K562 (cell line): ENCODE results near the gene FLT1. TPM values are rescaled to one million over a fixed set of nuclear protein-coding genes. Genes with fewer than 3 reads are reported as not detected.

ENCODE experiments used
- ATAC-seq: fragments of 200-7000 bp; cut with Tn5 transposase; 3 replicates; pipeline ENCODE4 v1.9.1; 2020; ENCODE audit warnings: moderate library complexity
- BruUV-seq: library from RNA; stranded (reverse); fragments of 400-500 nt; replicated peaks from 2 replicates; lab custom pipeline; 2021; lab: Mats Ljungman, UMichigan
- CTCF ChIA-PET: fragments of 300-600 bp; formaldehyde crosslinking; extraction: SDS; loops from one replicate; lab custom pipeline; 2021; ENCODE audit warnings: low intra/inter-chr PET ratio; lab: Yijun Ruan, JAX
- POLR2A ChIA-PET: fragments of 300-600, 350-650 bp; sonication (Branson Sonifier 250); formaldehyde crosslinking; extraction: SDS; loops from one replicate; lab custom pipeline; 2021; ENCODE audit warnings: antibody characterized with exemption, inconsistent platforms; lab: Yijun Ruan, JAX
- DNase-seq, 4 experiments: peaks; one replicate each; pipeline versions ENCODE4 v3.0.0 to v3.0.0-alpha.2; 2011 to 2018; ENCODE audit warnings: low spot score in 3 of 4, mixed read lengths in 3 of 4; ENCODE audit errors: extremely low read depth in 1 of 4
- FAIRE-seq: peaks from 2 replicates; lab custom pipeline; 2011; peaks lifted over from hg19 to GRCh38; lab: Jason Lieb, UNC
- H2AFZ ChIP-seq: 2 replicates; pipeline ENCODE4 v1.6.0; 2011; ENCODE audit warnings: low read depth, low read length, control low read depth, inconsistent platforms
- H3K27ac ChIP-seq: fragments of 200-600 bp; 3 replicates; pipeline ENCODE4 v1.8.0; 2011; ENCODE audit warnings: low read depth, mild to moderate bottlenecking, control low read depth, inconsistent platforms, low read length, moderate library complexity, mixed read lengths; ENCODE audit errors: extremely low read depth
- H3K27me3 ChIP-seq, 2 experiments: fragments of 300-600 bp in 1 of 2; 2 replicates in 1 of 2; 3 replicates in 1 of 2; pipeline versions ENCODE4 v1.6.0 to v1.8.0; 2011; ENCODE audit warnings: inconsistent platforms in 2 of 2, low read length in 2 of 2, mild to moderate bottlenecking in 1 of 2, mixed read lengths in 1 of 2, moderate library complexity in 1 of 2; ENCODE audit not compliant: control insufficient read depth in 2 of 2, insufficient read depth in 2 of 2
- H3K36me3 ChIP-seq: fragments of 300-600 bp; 3 replicates; pipeline ENCODE4 v1.8.0; 2011; ENCODE audit warnings: mild to moderate bottlenecking, low read length, inconsistent platforms; ENCODE audit not compliant: control insufficient read depth, insufficient read depth
- H3K4me1 ChIP-seq, 2 experiments: fragments of 200-600 bp in 1 of 2; replicated peaks in 1 of 2; 2 replicates in 1 of 2; 3 replicates in 1 of 2; pipeline versions ENCODE4 v1.5.1 to v1.8.0; 2011; ENCODE audit warnings: inconsistent platforms in 2 of 2, low read length in 2 of 2, mild to moderate bottlenecking in 1 of 2, mixed read lengths in 1 of 2, moderate library complexity in 1 of 2; ENCODE audit not compliant: control insufficient read depth in 2 of 2, insufficient read depth in 2 of 2
- H3K4me2 ChIP-seq: 2 replicates; pipeline ENCODE4 v1.6.1; 2011; ENCODE audit warnings: low read length, control low read depth, inconsistent platforms, mixed read lengths; ENCODE audit not compliant: insufficient read depth
- H3K4me3 ChIP-seq: fragments of 200-600 bp; sonication (generic), shearing (Covaris generic); 2 replicates; pipeline ENCODE4 v1.5.1; 2016; ENCODE audit warnings: control low read depth, inconsistent platforms
- H3K79me2 ChIP-seq: fragments of 200-600 bp; 3 replicates; pipeline ENCODE4 v1.8.0; 2011; ENCODE audit warnings: low read length, inconsistent platforms; ENCODE audit not compliant: control insufficient read depth, insufficient read depth
- H3K9ac ChIP-seq, 2 experiments: 2 replicates each; pipeline versions ENCODE4 v1.6.0 to v1.6.1; 2011; ENCODE audit warnings: low read depth in 2 of 2, low read length in 2 of 2, control low read depth in 1 of 2, inconsistent platforms in 1 of 2, mild to moderate bottlenecking in 1 of 2, mixed read lengths in 1 of 2; ENCODE audit not compliant: insufficient read depth in 1 of 2
- H3K9me1 ChIP-seq: one replicate; pipeline ENCODE4 v1.6.0; 2011; ENCODE audit warnings: inconsistent platforms, mild to moderate bottlenecking, low read length, moderate library complexity; ENCODE audit not compliant: control insufficient read depth, insufficient read depth
- H3K9me3 ChIP-seq: replicated peaks from 2 replicates; pipeline ENCODE4 v1.5.1; 2011; ENCODE audit warnings: low read depth, low read length, inconsistent platforms; ENCODE audit not compliant: control insufficient read depth, insufficient read depth
- H4K20me1 ChIP-seq: replicated peaks from 2 replicates; pipeline ENCODE4 v1.6.1; 2011; ENCODE audit warnings: low read length, inconsistent platforms, mixed read lengths; ENCODE audit not compliant: control insufficient read depth, insufficient read depth
- CEBPB ChIP-seq: fragments of 450-650 bp; IDR thresholded peaks from 2 replicates; pipeline ENCODE4 v1.6.1; 2016; ENCODE audit warnings: missing genetic modification characterization, missing compliant biosample characterization
- CREB1 ChIP-seq, 2 experiments: sonication (generic) in 1 of 2; formaldehyde crosslinking in 1 of 2; IDR thresholded peaks; 2 replicates each; pipeline versions ENCODE4 v1.6.1 to v1.8.0; 2012 to 2022; ENCODE audit warnings: inconsistent platforms in 1 of 2, mild to moderate bottlenecking in 1 of 2, missing genetic modification reagents in 1 of 2, moderate library complexity in 1 of 2
- ETV5 ChIP-seq: sonication (generic); formaldehyde crosslinking; IDR thresholded peaks from 2 replicates; pipeline ENCODE4 v1.4.0; 2020; ENCODE audit warnings: low read depth, mild to moderate bottlenecking, missing genetic modification reagents
- HNRNPH1 ChIP-seq: fragments of 200-400 bp; formaldehyde crosslinking; optimal IDR thresholded peaks from 2 replicates; pipeline ENCODE3; 2017; ENCODE audit warnings: low read depth, mild to moderate bottlenecking, low read length, moderate library complexity
- PCBP1 ChIP-seq: fragments of 200-400 bp; formaldehyde crosslinking; IDR thresholded peaks from 2 replicates; pipeline ENCODE4 v1.6.1; 2018; ENCODE audit warnings: mild to moderate bottlenecking, low read depth, low read length; ENCODE audit not compliant: poor library complexity, severe bottlenecking
- RBM17 ChIP-seq: fragments of 200-400 bp; formaldehyde crosslinking; IDR thresholded peaks from 2 replicates; pipeline ENCODE4 v1.6.1; 2017; ENCODE audit warnings: low read depth, mild to moderate bottlenecking, low read length, borderline replicate concordance
- SREBF1 ChIP-seq: fragments of 150-350 bp; IDR thresholded peaks from 2 replicates; pipeline ENCODE4 v1.6.1; 2014; ENCODE audit warnings: antibody characterized with exemption, low read depth, low read length, borderline replicate concordance
- ZNF175 ChIP-seq: fragments of 200-800 bp; sonication (Bioruptor generic); IDR thresholded peaks from 2 replicates; pipeline ENCODE4 v1.6.1; 2016; ENCODE audit warnings: low read depth, mild to moderate bottlenecking, missing genetic modification characterization, missing compliant biosample characterization
- WGBS: fragments of 100-300 bp; shearing (Covaris generic); methylation state at CpG from one replicate; pipeline ENCODE4 v1.1.6; 2016; ENCODE audit warnings: low coverage, mixed read lengths; ENCODE audit not compliant: insufficient coverage; ENCODE audit errors: missing lambda C conversion rate; 5-methylcytosine and 5-hydroxymethylcytosine counted together
- in situ Hi-C: fragments of 300-500 bp; cut with MboI; formaldehyde crosslinking; loops from 4 replicates; pipeline ENCODE4 v1.15.0; 2018; ENCODE audit warnings: inconsistent platforms, mixed read lengths
- intact Hi-C: fragments of 100-400 bp; cut with micrococcal nuclease; formaldehyde crosslinking; loops from 2 replicates; pipeline ENCODE4 v1.14.2; 2022
- polyA plus RNA-seq, 8 experiments: library from polyadenylated mRNA; depleted of rRNA in 4 of 8; stranded (reverse) in 5 of 8; unstranded in 3 of 8; fragments of >200 nt; fragmentation: Nextera tagmentation in 2 of 8; fragmentation: Illumina TruSeq in 1 of 8; extraction: Ambion mirVana in 2 of 8; extraction: Trizol in 1 of 8; gene quantifications; 2 replicates each; pipeline versions ENCODE4 v1.2.1 to v1.2.3, GENCODE V29; 2011 to 2014; ENCODE audit warnings: inconsistent platforms in 1 of 8, missing spikeins in 1 of 8
- total RNA-seq, 7 experiments: library from RNA; depleted of rRNA in 6 of 7; stranded (reverse); fragments of >200 nt in 6 of 7; fragmentation: Illumina TruSeq in 2 of 7; extraction: Trizol in 2 of 7; gene quantifications; 2 replicates each; pipeline versions ENCODE4 v1.2.1 to v1.2.3, GENCODE V29; 2011 to 2021; ENCODE audit warnings: low replicate concordance in 1 of 7
- TF ChIP-seq, protein P1 (sequence below): sonication (generic); formaldehyde crosslinking; IDR thresholded peaks from 2 replicates; pipeline ENCODE4 v1.8.0; 2023; ENCODE audit warnings: mild to moderate bottlenecking, missing genetic modification reagents
- TF ChIP-seq, protein P2 (sequence below), 2 experiments: fragments of 450-650 bp; conservative IDR thresholded peaks; 2 replicates each; pipeline ENCODE4 v1.6.1; 2017; ENCODE audit warnings: mild to moderate bottlenecking in 2 of 2, moderate library complexity in 2 of 2
- TF ChIP-seq, protein P3 (sequence below): IDR thresholded peaks from 2 replicates; pipeline ENCODE4 v1.6.1; 2011; ENCODE audit not compliant: insufficient read length; ENCODE audit errors: extremely low read depth
- TF ChIP-seq, protein P4 (sequence below): sonication (generic); formaldehyde crosslinking; IDR thresholded peaks from 2 replicates; pipeline ENCODE4 v1.8.1; 2022; ENCODE audit warnings: missing genetic modification reagents

Gene FLT1
- total and polyA plus RNA-seq, 9 of the 15 experiments (the other 6 are each of a cell fraction or from before 2014, with no cell fraction given) = 0.01 to 2.0 (median 0.22) TPM

DNA sequence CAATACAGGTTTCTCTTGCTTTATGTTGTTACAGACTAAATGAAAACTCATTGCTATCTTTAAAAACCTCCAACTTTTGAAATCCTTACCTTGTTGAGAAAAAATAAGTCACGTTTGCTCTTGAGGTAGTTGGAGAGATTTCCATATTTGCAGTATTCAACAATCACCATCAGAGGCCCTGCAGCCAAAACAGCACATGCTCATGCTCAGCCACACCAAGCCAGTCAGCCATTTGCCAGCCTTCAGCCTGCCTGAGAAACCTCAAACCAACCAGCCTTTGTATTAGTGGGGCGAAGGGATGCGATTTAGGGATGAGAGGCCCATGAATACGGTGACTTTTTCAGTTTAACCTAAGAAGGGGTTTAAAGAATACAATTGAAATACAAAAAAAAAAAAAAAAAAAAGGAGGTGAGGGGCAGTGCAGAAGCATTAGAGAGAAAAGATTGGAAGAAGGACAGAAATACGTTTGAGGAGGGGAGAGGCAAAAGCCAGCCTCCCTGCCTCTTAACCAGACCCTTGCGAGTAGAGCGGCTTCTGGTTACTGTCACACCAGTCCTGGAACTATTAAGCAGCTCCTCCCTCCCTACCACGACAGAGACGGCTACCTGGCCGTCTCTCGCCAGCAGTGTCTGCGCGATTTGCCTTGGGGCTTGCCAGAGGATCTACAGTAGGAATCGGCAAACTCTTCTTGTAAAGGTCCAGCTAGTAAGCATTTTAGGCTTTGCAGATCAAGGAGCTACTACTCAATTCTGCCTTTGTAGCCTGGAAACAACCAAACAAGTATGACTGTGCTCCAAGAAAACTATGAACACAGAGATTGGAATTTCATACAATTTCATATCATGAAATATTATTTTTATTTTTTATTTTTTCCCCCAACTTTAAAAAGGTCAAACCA, 167.3 kb downstream of the FLT1 start:
- Histone ChIP-seq H3K4me3 (no peak overlapping the region), H3K9ac (no peak overlapping the region), H3K9me1 (no peaks in the 10 kb centered on the region), H3K27me3 (no peaks in the 10 kb centered on the region), H4K20me1 (no peaks in the 10 kb centered on the region), H3K4me1 (peaks cover 3 to 9% of the 10 kb centered on the region in 2 experiments; a peak in 4 of 5 replicates), H3K27ac (no peak overlapping the region), H3K9me3 (no peaks in the 10 kb centered on the region), H3K79me2 (no peaks in the 10 kb centered on the region), H3K4me2 (no peak overlapping the region), H3K36me3 (no peaks in the 10 kb centered on the region), H2AFZ (no peak overlapping the region)
- CTCF ChIA-PET = no interaction called here
- no peak for DNase-seq
- FAIRE-seq = no peak
- in situ Hi-C loops (loop anchor here (10.0 kb wide), 2 partner anchors 307 to 467 kb away; no protein-coding TSS in a partner anchor), intact Hi-C loops (loop anchor here (10.0 kb wide), 2 partner anchors 157 to 197 kb away; no protein-coding TSS in a partner anchor)
- BruUV-seq = no TSS peak
- WGBS = 52% methylated on average over 11 of the region's 14 CpGs
- POLR2A ChIA-PET = no interaction called here
- ATAC-seq = no peak
- TF ChIP-seq SREBF1 (no peak), CREB1 (IDR thresholded peaks at IDR 0.05) (no peak), CREB1 (CRISPR knock-in tag; IDR thresholded peaks at IDR 0.05) (no peak), RBM17 (no peak), HNRNPH1 (no peak), ETV5 (CRISPR knock-in tag) (no peak), CEBPB (tag) (no peak), ZNF175 (CRISPR knock-in tag) (no peak), PCBP1 (no peak)
- TF ChIP-seq, protein P1, sequence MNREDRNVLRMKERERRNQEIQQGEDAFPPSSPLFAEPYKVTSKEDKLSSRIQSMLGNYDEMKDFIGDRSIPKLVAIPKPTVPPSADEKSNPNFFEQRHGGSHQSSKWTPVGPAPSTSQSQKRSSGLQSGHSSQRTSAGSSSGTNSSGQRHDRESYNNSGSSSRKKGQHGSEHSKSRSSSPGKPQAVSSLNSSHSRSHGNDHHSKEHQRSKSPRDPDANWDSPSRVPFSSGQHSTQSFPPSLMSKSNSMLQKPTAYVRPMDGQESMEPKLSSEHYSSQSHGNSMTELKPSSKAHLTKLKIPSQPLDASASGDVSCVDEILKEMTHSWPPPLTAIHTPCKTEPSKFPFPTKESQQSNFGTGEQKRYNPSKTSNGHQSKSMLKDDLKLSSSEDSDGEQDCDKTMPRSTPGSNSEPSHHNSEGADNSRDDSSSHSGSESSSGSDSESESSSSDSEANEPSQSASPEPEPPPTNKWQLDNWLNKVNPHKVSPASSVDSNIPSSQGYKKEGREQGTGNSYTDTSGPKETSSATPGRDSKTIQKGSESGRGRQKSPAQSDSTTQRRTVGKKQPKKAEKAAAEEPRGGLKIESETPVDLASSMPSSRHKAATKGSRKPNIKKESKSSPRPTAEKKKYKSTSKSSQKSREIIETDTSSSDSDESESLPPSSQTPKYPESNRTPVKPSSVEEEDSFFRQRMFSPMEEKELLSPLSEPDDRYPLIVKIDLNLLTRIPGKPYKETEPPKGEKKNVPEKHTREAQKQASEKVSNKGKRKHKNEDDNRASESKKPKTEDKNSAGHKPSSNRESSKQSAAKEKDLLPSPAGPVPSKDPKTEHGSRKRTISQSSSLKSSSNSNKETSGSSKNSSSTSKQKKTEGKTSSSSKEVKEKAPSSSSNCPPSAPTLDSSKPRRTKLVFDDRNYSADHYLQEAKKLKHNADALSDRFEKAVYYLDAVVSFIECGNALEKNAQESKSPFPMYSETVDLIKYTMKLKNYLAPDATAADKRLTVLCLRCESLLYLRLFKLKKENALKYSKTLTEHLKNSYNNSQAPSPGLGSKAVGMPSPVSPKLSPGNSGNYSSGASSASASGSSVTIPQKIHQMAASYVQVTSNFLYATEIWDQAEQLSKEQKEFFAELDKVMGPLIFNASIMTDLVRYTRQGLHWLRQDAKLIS (CRISPR knock-in tag) = no peak
- TF ChIP-seq, protein P2, sequence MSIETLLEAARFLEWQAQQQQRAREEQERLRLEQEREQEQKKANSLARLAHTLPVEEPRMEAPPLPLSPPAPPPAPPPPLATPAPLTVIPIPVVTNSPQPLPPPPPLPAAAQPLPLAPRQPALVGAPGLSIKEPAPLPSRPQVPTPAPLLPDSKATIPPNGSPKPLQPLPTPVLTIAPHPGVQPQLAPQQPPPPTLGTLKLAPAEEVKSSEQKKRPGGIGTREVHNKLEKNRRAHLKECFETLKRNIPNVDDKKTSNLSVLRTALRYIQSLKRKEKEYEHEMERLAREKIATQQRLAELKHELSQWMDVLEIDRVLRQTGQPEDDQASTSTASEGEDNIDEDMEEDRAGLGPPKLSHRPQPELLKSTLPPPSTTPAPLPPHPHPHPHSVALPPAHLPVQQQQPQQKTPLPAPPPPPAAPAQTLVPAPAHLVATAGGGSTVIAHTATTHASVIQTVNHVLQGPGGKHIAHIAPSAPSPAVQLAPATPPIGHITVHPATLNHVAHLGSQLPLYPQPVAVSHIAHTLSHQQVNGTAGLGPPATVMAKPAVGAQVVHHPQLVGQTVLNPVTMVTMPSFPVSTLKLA (conservative IDR thresholded peaks at IDR 0.05) = no peak
- TF ChIP-seq, protein P3, sequence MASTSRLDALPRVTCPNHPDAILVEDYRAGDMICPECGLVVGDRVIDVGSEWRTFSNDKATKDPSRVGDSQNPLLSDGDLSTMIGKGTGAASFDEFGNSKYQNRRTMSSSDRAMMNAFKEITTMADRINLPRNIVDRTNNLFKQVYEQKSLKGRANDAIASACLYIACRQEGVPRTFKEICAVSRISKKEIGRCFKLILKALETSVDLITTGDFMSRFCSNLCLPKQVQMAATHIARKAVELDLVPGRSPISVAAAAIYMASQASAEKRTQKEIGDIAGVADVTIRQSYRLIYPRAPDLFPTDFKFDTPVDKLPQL = no peak
- TF ChIP-seq, protein P4, sequence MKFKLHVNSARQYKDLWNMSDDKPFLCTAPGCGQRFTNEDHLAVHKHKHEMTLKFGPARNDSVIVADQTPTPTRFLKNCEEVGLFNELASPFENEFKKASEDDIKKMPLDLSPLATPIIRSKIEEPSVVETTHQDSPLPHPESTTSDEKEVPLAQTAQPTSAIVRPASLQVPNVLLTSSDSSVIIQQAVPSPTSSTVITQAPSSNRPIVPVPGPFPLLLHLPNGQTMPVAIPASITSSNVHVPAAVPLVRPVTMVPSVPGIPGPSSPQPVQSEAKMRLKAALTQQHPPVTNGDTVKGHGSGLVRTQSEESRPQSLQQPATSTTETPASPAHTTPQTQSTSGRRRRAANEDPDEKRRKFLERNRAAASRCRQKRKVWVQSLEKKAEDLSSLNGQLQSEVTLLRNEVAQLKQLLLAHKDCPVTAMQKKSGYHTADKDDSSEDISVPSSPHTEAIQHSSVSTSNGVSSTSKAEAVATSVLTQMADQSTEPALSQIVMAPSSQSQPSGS = no peak
